Activated CD4-positive, CD25-positive, alpha-beta regulatory T cell treated with anti-CD3 and anti-CD28 coated beads, Interleukin-2, amount 50 U/mL, for 24 hours (primary cell): ENCODE results near the gene RAB25.
A peak's percentile ranks its signal among the peaks of the same experiment; 100 is the strongest.
"Not testable (repeated sequence)": the region's sequence is repeated elsewhere in the genome, so short reads cannot be mapped to it uniquely, and the experiment has no call there.

ENCODE experiments used
- ATAC-seq, 2 donors: fragments of 150-1000 bp; cut with Tn5 transposase; one replicate each; pipeline ENCODE4 v1.10.0; 2021; ENCODE audit warnings: mild to moderate bottlenecking in 1 of 2, moderate library complexity in 1 of 2

The RAB25 gene

GRCh38 chr1:156102633-156103511 lies 41.9 kb downstream of the RAB25 start:
- no peak for ATAC-seq

GRCh38 chr1:156103521-156103947 lies 42.6 kb downstream of the RAB25 start:
- no peak for ATAC-seq

- peak in 1 of 2 donors; percentile 9 for ATAC-seq
Observed at GRCh38 chr1:156104065-156104810, 43.3 kb downstream of the RAB25 start.

DNA sequence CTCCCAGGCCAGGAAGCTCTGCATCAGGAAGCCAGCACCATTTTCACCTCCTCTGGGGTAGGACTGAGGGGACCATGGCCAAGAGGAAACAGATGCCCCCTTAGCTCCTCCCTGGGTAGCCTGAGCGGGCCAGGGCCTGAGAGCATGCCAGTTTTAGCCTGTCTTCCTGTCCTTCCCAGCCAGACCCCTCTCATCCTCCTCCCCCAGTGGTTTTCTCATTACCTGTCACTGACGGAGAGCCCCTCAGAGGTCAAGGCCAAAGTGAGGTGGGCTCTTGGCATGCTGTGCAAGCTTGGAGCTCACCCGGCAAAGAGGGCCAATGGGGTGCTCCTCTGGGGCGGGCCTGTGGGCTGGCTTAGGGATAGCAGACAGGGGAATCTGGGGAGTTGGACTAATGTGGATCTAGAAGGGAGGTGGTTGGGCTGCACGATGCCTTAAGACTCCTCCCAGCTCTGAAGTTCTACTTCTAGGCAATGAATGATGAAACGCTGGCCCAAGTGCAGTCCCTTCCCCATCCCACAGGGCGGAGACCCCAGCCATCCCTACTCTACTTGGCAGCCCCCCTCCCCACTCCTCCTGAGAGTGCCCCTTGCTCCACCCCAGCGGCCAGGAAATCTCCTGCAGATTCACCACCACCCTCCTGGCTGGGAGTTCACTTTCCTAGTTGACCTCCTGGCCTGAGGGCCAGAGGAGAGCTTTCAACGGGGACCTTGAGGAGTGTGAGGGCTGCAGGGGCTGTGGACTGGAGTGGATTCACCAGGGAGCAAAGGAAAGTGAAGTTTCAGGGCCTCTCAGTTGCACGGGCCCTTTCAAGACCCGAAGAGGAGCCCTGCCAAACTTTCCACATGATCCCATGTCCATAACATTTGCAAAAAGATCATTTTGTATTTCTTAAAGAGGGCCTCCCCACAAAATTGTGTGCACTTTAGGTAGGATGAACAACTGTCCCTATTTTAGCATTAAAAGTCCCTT lies 44.2 kb downstream of the RAB25 start:
- no peak for ATAC-seq

GRCh38 chr1:156106624-156107488 lies 45.9 kb downstream of the RAB25 start:
- peak; percentile 12 to 15 for ATAC-seq

GRCh38 chr1:156108057-156108456 lies 47.1 kb downstream of the RAB25 start:
- no peak for ATAC-seq

GRCh38 chr1:156108664-156109241 lies 47.8 kb downstream of the RAB25 start:
- ATAC-seq = no peak

GRCh38 chr1:156110252-156110651 lies 49.3 kb downstream of the RAB25 start:
- no peak for ATAC-seq

- no peak for ATAC-seq
Observed at GRCh38 chr1:156111355-156111962, 50.5 kb downstream of the RAB25 start.

DNA sequence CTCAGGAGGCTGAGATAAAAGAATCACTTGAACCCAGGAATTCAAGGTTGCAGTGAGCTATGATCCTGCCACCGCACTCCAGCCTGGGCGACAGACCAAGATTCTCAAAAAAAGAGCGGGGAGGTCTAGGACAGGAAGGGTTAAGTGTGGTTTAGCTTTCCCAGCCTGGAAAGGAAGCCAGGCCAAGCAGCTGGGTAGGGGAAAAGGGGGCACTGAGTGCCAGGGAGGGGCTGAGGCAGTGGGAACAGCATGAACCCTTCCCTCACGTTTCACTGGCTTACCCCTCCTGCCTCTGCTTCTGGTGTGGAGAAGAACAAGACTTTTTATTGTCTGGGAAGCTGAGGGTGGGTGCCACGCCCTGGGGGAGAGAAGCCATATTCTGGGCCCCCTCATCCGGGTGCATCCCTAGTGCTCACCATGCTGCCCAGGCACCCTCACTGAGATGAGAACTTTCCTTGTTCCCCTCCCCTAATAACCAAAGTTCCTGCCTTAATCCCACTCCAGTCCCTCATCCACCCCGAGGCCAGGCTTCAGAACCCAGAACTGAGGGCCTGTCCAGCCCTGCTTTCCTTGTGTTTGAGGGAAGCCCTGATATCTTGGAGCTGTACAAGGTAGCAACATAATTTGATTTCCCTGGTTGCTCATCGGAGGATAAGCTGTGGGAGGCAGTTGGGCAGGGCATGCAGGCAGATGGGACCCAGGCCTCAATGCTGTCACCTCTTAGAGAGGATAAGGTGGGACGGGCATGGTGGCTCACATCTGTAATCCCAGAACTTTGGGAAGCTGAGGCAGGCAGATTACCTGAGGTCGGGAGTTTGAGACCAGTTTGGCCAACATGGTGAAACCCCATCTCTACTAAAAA lies 51.5 kb downstream of the RAB25 start:
- no peak for ATAC-seq

DNA sequence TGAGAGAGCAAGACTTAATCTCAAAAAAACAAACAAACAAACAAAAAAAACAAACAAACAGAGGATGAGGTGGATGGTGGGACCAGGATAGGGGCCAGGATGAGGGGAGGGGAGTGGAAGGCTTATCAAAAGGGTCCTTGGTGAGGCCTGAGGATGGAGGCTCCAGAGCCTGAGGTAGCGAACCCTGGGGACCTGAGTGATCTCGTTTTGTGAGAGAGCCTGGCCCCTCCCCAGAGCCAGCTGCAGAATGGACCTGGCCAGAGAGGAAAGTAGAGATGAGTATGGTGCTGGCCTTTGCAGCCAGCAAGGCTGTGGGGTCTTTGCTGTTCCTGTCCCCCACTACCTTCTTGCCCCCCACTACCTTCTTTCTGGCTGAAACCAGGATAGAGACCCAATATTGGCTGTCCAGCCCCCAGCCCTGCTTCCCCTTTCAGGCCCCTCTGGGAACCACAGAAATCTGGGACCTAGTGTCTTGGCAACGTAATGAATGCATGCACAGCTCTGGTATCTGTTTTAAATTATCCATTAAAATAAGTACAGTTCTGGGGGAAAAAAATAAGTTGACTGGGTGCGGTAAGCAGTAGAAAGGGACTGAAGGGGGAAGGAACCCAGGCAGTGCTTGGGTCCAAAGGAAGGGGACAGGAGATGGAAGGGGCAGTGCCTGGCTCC lies 52.5 kb downstream of the RAB25 start:
- ATAC-seq = no peak

DNA sequence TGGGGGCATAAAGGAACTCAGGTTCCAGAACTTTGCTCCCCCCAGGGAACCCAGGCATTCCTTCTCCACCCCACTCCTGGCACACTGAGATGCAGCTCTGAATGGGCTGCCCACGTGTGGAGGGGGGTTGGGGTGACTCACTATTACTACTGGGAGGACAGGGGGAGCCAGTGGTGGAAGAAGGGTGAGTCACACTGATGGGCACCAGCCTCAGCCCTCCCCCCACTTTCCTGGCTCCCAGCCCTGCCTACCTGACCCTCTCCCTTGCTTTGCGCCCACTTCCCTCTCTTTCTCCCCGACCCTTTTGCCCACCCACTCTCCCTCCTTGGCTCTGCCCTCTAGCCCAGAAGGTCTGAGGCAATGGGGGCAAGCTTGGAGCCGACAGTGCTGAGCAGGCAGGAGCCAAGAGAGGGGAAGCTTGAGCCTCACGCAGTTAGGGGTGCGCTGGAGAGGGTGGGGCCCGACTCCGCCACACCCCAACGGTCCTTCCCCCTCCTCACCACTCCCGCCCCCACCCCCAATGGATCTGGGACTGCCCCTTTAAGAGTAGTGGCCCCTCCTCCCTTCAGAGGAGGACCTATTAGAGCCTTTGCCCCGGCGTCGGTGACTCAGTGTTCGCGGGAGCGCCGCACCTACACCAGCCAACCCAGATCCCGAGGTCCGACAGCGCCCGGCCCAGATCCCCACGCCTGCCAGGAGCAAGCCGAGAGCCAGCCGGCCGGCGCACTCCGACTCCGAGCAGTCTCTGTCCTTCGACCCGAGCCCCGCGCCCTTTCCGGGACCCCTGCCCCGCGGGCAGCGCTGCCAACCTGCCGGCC lies 53.4 kb downstream of the RAB25 start, which contains the start of gene LMNA:
LMNA (plus strand) TSS at position 611 of the 818 bp plus-strand sequence. CDS start 208 bp downstream, outside the sequence.
- peak; percentile 86 to 89 for ATAC-seq

GRCh38 chr1:156114919-156115513 lies 54.1 kb downstream of the RAB25 start:
- peak in 1 of 2 donors; percentile 1 for ATAC-seq

DNA sequence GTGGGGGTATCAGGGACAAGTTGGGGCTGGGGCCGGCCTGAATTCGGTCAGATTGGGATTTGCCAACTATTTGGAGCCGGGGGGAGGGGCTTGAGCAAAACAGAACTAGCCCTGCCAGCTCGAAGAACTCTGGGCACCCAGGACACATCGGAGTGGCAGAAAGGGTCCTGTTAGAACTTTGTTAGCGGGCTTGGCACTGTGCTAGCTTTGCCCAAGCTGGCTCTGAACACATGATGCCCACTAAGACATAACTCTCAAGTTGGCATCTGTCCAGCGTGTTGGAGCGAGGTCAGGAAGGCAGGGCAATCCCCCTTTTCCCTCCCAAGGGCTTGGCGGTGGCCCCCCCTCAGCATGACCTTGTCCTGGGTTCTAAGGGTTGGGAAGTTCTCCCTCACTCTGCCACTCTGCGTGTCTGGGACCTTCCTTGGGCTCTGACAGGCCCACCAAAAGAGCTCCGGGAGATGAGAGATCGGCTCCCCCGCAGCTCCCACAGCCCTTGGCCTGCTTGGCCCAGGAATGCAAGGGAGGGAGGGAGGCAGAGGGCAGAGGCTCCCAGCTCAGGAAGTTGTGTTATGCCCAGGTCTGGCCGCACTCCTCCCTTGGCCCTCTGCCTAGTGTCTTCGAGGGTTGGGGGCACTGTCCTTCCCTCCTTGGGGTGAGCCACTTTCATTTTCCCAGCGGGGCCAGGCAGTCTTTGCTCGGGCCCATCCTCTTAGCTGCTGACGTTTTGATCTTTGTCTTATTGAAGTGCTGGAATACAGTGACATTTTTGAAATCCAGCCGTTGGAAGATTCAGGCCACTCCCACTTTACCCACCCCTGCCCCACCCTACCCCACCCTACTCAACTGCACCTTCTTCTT lies 54.8 kb downstream of the RAB25 start:
- ATAC-seq = no peak

DNA sequence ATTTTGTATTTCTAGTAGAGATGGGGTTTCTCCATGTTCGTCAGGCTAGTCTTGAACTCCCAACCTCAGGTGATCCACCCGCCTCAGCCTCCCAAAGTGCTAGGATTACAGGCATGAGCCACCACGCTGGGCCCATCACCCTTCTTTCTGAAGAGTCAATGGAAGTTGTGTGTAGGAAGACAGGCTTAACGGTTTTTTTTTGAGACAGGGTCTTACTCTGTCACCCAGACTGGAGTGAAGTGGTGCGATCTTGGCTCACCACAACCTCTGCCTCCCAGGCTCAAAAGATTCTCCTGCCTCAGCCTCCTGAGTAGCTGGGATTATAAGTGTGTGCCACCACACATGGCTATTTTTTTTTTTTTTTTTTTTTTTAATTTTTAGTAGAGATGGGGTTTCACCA lies 55.8 kb downstream of the RAB25 start:
- ATAC-seq = not testable (repeated sequence)

DNA sequence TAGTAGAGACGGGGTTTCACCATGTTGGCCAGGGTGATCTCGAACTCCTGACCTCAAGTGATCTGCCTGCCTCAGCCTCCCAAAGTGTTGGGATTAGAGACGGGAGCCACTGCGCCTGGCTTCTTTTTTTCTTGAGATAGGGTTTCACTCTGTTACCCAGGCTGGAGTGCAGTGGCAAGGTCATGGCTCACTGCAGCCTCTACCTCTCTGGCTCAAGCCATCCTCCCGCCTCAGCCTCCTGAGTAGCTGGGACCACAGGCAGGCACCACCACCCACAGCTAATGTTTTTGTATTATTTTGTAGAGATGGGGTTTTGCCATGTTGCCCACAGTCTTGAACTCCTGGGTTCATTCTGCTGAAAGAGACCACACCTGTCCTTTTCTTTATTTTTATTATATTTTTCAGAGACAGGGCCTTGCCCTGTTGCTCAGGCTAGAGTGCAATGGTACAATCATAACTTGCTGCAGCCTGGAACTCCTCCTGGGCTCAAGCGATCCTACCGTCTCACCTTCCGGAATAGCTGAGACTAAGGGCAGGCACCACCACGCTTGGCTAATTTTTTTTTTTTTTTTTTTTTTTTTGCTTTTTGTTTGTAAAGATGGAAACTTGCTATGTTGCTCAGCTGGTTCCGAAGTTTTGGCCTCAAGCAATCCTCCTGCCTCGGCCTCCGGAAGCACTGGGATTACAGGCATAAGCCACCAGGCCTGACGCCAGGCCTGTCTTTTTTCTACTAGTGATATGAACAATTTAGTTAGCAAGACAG lies 56.6 kb downstream of the RAB25 start:
- no peak for ATAC-seq
